ENCODE data around the gene CEP44. TPM values are rescaled to one million over a fixed set of nuclear protein-coding genes. Genes with fewer than 3 reads are reported as not detected.

CEP44 gene
- total RNA-seq, 1 experiment from 2014 or later, result 11.5 TPM

DNA sequence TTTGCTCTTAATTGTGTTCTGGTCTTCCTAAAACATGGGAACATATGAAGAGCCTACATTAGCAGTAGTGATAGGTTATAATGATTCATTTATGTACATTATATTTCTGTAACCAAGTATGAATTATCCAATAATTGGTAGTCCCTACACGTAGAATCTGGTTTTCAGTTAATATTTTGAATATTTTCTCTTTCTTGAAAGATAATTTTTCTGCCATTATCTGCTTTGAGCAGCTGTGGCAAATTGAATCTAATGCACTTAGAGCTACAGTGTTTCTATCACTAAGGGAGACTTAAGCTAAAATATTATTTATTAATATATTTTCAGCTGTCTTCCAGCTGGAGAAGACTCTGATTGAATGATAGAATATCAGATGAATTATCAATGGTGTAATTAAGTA lies 21.0 kb downstream of the CEP44 start:
- H3K36me3 ChIP-seq (ENCODE audit: control insufficient read depth in 1 of 2, insufficient read depth in 2 of 2, low read length in 2 of 2), result peaks cover 3% of the 10 kb centered on the region in 2 experiments; a peak in 1 of 4 replicates
- H2AFZ ChIP-seq (ENCODE audit: low read depth, low read length, poor library complexity, severe bottlenecking), result no peak overlapping the region
- TF ChIP-seq CEBPB (IDR thresholded peaks at IDR 0.05; ENCODE audit: low read depth) (no peak), FOSL1 (IDR thresholded peaks at IDR 0.05; ENCODE audit: low read depth) (no peak), SRF (IDR thresholded peaks at IDR 0.05; ENCODE audit: low read depth) (no peak), YY1 (IDR thresholded peaks at IDR 0.05; ENCODE audit: extremely low read depth, insufficient replicate concordance, low read depth, low read length) (no peak), EGR1 (IDR thresholded peaks at IDR 0.05; ENCODE audit: low read depth) (no peak), POLR2A (IDR thresholded peaks at IDR 0.05; ENCODE audit: borderline replicate concordance, extremely low read depth, insufficient read depth, insufficient read length) (no peak), CBX3 (IDR thresholded peaks at IDR 0.05; ENCODE audit: low read depth) (no peak), ZFX (IDR thresholded peaks at IDR 0.05) (no peak), EZH2phosphoT487 (IDR thresholded peaks at IDR 0.05; ENCODE audit: borderline replicate concordance) (no peak), SIN3A (IDR thresholded peaks at IDR 0.05; ENCODE audit: low read depth) (no peak), POLR2AphosphoS5 (IDR thresholded peaks at IDR 0.05; ENCODE audit: low read depth, low read length) (no peak), SP1 (IDR thresholded peaks at IDR 0.05; ENCODE audit: low read depth) (no peak), ZNF274 (IDR thresholded peaks at IDR 0.05; ENCODE audit: low read depth, low read length) (no peak), JUND (IDR thresholded peaks at IDR 0.05) (no peak)
- TF ChIP-seq, protein P1, sequence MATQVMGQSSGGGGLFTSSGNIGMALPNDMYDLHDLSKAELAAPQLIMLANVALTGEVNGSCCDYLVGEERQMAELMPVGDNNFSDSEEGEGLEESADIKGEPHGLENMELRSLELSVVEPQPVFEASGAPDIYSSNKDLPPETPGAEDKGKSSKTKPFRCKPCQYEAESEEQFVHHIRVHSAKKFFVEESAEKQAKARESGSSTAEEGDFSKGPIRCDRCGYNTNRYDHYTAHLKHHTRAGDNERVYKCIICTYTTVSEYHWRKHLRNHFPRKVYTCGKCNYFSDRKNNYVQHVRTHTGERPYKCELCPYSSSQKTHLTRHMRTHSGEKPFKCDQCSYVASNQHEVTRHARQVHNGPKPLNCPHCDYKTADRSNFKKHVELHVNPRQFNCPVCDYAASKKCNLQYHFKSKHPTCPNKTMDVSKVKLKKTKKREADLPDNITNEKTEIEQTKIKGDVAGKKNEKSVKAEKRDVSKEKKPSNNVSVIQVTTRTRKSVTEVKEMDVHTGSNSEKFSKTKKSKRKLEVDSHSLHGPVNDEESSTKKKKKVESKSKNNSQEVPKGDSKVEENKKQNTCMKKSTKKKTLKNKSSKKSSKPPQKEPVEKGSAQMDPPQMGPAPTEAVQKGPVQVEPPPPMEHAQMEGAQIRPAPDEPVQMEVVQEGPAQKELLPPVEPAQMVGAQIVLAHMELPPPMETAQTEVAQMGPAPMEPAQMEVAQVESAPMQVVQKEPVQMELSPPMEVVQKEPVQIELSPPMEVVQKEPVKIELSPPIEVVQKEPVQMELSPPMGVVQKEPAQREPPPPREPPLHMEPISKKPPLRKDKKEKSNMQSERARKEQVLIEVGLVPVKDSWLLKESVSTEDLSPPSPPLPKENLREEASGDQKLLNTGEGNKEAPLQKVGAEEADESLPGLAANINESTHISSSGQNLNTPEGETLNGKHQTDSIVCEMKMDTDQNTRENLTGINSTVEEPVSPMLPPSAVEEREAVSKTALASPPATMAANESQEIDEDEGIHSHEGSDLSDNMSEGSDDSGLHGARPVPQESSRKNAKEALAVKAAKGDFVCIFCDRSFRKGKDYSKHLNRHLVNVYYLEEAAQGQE (IDR thresholded peaks at IDR 0.05; ENCODE audit: low read depth), result no peak
- TF ChIP-seq, protein P2, sequence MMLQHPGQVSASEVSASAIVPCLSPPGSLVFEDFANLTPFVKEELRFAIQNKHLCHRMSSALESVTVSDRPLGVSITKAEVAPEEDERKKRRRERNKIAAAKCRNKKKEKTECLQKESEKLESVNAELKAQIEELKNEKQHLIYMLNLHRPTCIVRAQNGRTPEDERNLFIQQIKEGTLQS (IDR thresholded peaks at IDR 0.05), result no peak
- TF ChIP-seq, protein P3, sequence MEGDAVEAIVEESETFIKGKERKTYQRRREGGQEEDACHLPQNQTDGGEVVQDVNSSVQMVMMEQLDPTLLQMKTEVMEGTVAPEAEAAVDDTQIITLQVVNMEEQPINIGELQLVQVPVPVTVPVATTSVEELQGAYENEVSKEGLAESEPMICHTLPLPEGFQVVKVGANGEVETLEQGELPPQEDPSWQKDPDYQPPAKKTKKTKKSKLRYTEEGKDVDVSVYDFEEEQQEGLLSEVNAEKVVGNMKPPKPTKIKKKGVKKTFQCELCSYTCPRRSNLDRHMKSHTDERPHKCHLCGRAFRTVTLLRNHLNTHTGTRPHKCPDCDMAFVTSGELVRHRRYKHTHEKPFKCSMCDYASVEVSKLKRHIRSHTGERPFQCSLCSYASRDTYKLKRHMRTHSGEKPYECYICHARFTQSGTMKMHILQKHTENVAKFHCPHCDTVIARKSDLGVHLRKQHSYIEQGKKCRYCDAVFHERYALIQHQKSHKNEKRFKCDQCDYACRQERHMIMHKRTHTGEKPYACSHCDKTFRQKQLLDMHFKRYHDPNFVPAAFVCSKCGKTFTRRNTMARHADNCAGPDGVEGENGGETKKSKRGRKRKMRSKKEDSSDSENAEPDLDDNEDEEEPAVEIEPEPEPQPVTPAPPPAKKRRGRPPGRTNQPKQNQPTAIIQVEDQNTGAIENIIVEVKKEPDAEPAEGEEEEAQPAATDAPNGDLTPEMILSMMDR (IDR thresholded peaks at IDR 0.05 in 2 of 3, conservative IDR thresholded peaks at IDR 0.05 in 1 of 3; ENCODE audit: borderline replicate concordance in 1 of 3, insufficient read depth in 1 of 3, low read depth in 2 of 3, low read length in 2 of 3), result no peak
- TF ChIP-seq, protein P4, sequence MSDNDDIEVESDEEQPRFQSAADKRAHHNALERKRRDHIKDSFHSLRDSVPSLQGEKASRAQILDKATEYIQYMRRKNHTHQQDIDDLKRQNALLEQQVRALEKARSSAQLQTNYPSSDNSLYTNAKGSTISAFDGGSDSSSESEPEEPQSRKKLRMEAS (IDR thresholded peaks at IDR 0.05), result no peak
- TF ChIP-seq, protein P5, sequence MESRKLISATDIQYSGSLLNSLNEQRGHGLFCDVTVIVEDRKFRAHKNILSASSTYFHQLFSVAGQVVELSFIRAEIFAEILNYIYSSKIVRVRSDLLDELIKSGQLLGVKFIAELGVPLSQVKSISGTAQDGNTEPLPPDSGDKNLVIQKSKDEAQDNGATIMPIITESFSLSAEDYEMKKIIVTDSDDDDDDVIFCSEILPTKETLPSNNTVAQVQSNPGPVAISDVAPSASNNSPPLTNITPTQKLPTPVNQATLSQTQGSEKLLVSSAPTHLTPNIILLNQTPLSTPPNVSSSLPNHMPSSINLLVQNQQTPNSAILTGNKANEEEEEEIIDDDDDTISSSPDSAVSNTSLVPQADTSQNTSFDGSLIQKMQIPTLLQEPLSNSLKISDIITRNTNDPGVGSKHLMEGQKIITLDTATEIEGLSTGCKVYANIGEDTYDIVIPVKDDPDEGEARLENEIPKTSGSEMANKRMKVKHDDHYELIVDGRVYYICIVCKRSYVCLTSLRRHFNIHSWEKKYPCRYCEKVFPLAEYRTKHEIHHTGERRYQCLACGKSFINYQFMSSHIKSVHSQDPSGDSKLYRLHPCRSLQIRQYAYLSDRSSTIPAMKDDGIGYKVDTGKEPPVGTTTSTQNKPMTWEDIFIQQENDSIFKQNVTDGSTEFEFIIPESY (IDR thresholded peaks at IDR 0.05; ENCODE audit: extremely low read depth, insufficient replicate concordance, low read length), result no peak
- CTCF ChIA-PET, result no interaction called here
- no peaks in the 10 kb centered on the region for H3K9me2 ChIP-seq (ENCODE audit: insufficient read depth)
- POLR2A ChIA-PET, result no interaction called here
- H3K9me3 ChIP-seq (ENCODE audit: control insufficient read depth in 1 of 2, insufficient read depth in 1 of 2, low read depth in 1 of 2, low read length in 2 of 2), result no peaks in the 10 kb centered on the region
- H3K4me2 ChIP-seq (ENCODE audit: low read length), result no peak overlapping the region
- no peaks in the 10 kb centered on the region for H3K4me1 ChIP-seq (ENCODE audit: control insufficient read depth in 1 of 2, insufficient read depth in 2 of 2, low read length in 2 of 2)
- H4K20me1 ChIP-seq (ENCODE audit: insufficient read depth), result no peaks in the 10 kb centered on the region
- RAD21 ChIA-PET (ENCODE audit: low non-redundant PET in 1 of 2, low total read pairs in 2 of 2, uncharacterized antibody in 2 of 2, unreplicated experiment in 2 of 2), result no interaction called here
- DNase-seq (ENCODE audit: low read depth, low spot score), result no peak
- H3K27me3 ChIP-seq (ENCODE audit: insufficient read depth, low read length), result no peaks in the 10 kb centered on the region
- H3K79me2 ChIP-seq (ENCODE audit: insufficient read depth, low read length), result no peaks in the 10 kb centered on the region
- no peak for ATAC-seq
- H3K9ac ChIP-seq (ENCODE audit: low read length), result no peak overlapping the region
- BruUV-seq (replicated peaks), result no TSS peak
- no peak overlapping the region for H3K27ac ChIP-seq (ENCODE audit: low read depth, low read length)
- intact Hi-C loops (cut with micrococcal nuclease), result no loop called here
- H3K4me3 ChIP-seq (replicated peaks in 1 of 2; ENCODE audit: low read depth in 1 of 2, low read length in 2 of 2), result no peak overlapping the region
